ENCODE measurements around the gene ANO4. TPM values are rescaled to one million over a fixed set of nuclear protein-coding genes. Genes with fewer than 3 reads are reported as not detected.
"Not testable (repeated sequence)": the region's sequence is repeated elsewhere in the genome, so short reads cannot be mapped to it uniquely, and the experiment has no call there.

ANO4 gene
- total RNA-seq, 2 donors from 2014 or later: 7.2 to 8.5 TPM

- no peak for DNase-seq (ENCODE audit: low spot score)
- Histone ChIP-seq H3K36me3 (no peaks in the 10 kb centered on the region), H3K4me3 (no peak overlapping the region), H3K9me3 (no peaks in the 10 kb centered on the region), H3K27ac (peak overlapping the region in 1 of 2 donors; percentile 64), H3K4me1 (replicated peaks) (peaks cover 3% of the 10 kb centered on the region), H3K27me3 (replicated peaks; ENCODE audit: insufficient read depth) (no peaks in the 10 kb centered on the region)
- TF ChIP-seq CTCF (IDR thresholded peaks at IDR 0.05): no peak
- WGBS: 9% methylated on average over 11 of the region's 11 CpGs
- intact Hi-C loops (cut with DNase I): no loop called here
Observed at GRCh38 chr12:101086490-101087135, 292.0 kb downstream of the ANO4 start.

GRCh38 chr12:101087920-101088319 is 293.3 kb downstream of the ANO4 start:
- Histone ChIP-seq H3K9me3 (no peaks in the 10 kb centered on the region), H3K4me1 (replicated peaks) (peaks cover 3% of the 10 kb centered on the region), H3K27ac (peak overlapping the region in 1 of 2 donors; percentile 64), H3K36me3 (no peaks in the 10 kb centered on the region), H3K27me3 (replicated peaks; ENCODE audit: insufficient read depth) (no peaks in the 10 kb centered on the region), H3K4me3 (no peak overlapping the region)
- intact Hi-C loops (cut with DNase I): no loop called here
- WGBS: 79% methylated on average over 5 of the region's 5 CpGs
- TF ChIP-seq POLR2AphosphoS5 (IDR thresholded peaks at IDR 0.05) (no peak), POLR2A (IDR thresholded peaks at IDR 0.05) (no peak)
- DNase-seq (ENCODE audit: low spot score): no peak

- Histone ChIP-seq H3K4me1 (replicated peaks) (no peaks in the 10 kb centered on the region), H3K4me3 (no peak overlapping the region), H3K27ac (no peak overlapping the region), H3K36me3 (no peaks in the 10 kb centered on the region), H3K27me3 (replicated peaks; ENCODE audit: insufficient read depth) (no peaks in the 10 kb centered on the region), H3K9me3 (no peaks in the 10 kb centered on the region)
- TF ChIP-seq POLR2A (IDR thresholded peaks at IDR 0.05): no peak
- no peak for TF ChIP-seq POLR2AphosphoS5 (IDR thresholded peaks at IDR 0.05)
- TF ChIP-seq CTCF (IDR thresholded peaks at IDR 0.05): no peak
- intact Hi-C loops (cut with DNase I): no loop called here
- DNase-seq (ENCODE audit: low spot score): no peak
- 84% methylated on average over 3 of the region's 3 CpGs for WGBS
Observed at GRCh38 chr12:101089271-101089670, 294.7 kb downstream of the ANO4 start.

GRCh38 chr12:101090222-101090621 is 295.6 kb downstream of the ANO4 start:
- DNase-seq (ENCODE audit: low spot score); H3K4me3 ChIP-seq; H3K9me3 ChIP-seq; H3K4me1 ChIP-seq (replicated peaks); H3K27me3 ChIP-seq (replicated peaks; ENCODE audit: insufficient read depth); H3K27ac ChIP-seq; intact Hi-C loops (cut with DNase I); H3K36me3 ChIP-seq: not testable (repeated sequence)
- 91% methylated on average over 4 of the region's 4 CpGs for WGBS

- Histone ChIP-seq H3K4me1 (replicated peaks) (peaks cover 3% of the 10 kb centered on the region), H3K4me3 (no peak overlapping the region), H3K27ac (peak overlapping the region in 1 of 2 donors; percentile 50), H3K9me3 (no peaks in the 10 kb centered on the region), H3K36me3 (no peaks in the 10 kb centered on the region), H3K27me3 (replicated peaks; ENCODE audit: insufficient read depth) (no peaks in the 10 kb centered on the region)
- 49% methylated on average over 5 of the region's 5 CpGs for WGBS
- TF ChIP-seq POLR2AphosphoS5 (IDR thresholded peaks at IDR 0.05) (peak; percentile 68), CTCF (IDR thresholded peaks at IDR 0.05) (peak in 1 of 4 experiments; percentile 6), POLR2A (IDR thresholded peaks at IDR 0.05) (no peak)
- intact Hi-C loops (cut with DNase I): no loop called here
- DNase-seq (ENCODE audit: low spot score): no peak
Observed at GRCh38 chr12:101097829-101098580, 303.4 kb downstream of the ANO4 start.

Measured in prostate gland (tissue), 2 donors.